Tibial nerve (tissue), 4 donors: Measurements from ENCODE around the gene BCL2L15.

Experiments used
- CTCF ChIP-seq, 5 experiments: fragments of 200-600 bp in 3 of 5; fragments of 450-650 bp in 2 of 5; sonication (generic) in 3 of 5; IDR thresholded peaks; one replicate each; pipeline ENCODE4 v1.5.1; 2016 to 2019; ENCODE audit warnings: antibody characterized with exemption in 5 of 5, mild to moderate bottlenecking in 3 of 5, moderate library complexity in 2 of 5
- EP300 ChIP-seq, 2 donors: sonication (generic); formaldehyde crosslinking; IDR thresholded peaks; one replicate each; pipeline ENCODE4 v1.6.1; 2017; ENCODE audit warnings: antibody characterized with exemption in 2 of 2, mild to moderate bottlenecking in 1 of 2
- POLR2A ChIP-seq, 2 donors: fragments of 450-650 bp; IDR thresholded peaks; one replicate each; pipeline ENCODE4 v1.6.1; 2017; ENCODE audit warnings: antibody characterized with exemption in 2 of 2, mild to moderate bottlenecking in 2 of 2, moderate library complexity in 2 of 2

GRCh38 chr1:113836534-113836933, 50.8 kb downstream of the BCL2L15 start:
- TF ChIP-seq CTCF (IDR thresholded peaks at IDR 0.05) = no peak
- TF ChIP-seq POLR2A (IDR thresholded peaks at IDR 0.05) = no peak
- no peak for TF ChIP-seq EP300 (IDR thresholded peaks at IDR 0.05)
